Dedifferentiated amniotic fluid mesenchymal stem cell (primary cell): Measurements from ENCODE around the gene IL17REL.

ENCODE experiments used
- DNase-seq: peaks from one replicate; pipeline ENCODE4 v3.0.0-alpha.2; 2016; ENCODE audit errors: extremely low spot score

The IL17REL gene

DNA sequence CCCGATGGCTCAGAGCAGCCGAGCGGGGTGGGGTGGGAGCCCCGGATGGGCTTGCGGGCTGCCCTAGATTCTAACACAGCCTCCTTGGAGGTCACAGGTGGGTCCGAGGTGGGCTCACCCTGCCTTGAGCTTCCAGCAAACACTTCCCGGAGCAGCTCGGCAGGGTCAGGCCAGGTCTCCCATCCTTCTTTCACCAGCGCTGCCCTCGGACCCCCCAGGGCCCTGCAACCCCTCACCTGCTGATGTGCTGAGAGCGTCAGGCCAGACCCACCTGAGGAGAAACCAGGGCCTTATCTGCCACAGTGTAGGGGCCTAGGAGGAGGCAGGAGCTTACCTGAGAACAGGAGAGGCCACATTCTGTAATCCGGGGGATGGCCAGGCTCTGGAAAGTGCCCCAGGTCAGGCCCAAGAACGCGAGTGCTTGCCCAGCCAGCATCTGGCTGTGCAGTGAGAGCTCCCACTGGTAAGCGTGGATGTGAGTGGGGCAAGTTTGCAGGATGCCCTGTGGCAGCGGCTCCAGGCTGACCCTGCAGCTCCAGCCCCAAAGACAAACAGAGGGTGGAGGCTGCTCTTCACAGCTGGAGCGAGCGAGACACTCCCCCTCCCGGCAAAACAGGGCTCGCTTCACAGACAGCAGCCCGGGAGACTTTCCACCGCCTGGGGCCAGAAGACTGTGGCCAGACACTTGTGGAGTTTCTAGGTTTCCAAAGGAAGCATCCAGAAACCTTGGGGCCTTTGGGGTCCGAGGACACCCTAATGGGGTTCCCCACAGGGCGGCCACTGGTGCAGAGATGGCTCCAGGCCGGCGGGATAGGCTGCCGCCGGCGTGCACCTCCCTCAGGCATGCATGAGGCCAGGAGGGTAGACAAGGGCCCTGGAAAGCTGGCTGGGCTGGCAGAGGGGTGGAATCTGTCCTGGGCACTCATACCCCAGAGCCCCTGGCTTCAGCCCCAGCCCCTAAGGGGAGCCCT lies at the start of gene IL17REL:
Gene IL17REL (minus strand): TSS at position 555 of the 971 bp plus-strand sequence. CDS start 119 bp downstream, at position 436.
- DNase-seq: no peak

DNA sequence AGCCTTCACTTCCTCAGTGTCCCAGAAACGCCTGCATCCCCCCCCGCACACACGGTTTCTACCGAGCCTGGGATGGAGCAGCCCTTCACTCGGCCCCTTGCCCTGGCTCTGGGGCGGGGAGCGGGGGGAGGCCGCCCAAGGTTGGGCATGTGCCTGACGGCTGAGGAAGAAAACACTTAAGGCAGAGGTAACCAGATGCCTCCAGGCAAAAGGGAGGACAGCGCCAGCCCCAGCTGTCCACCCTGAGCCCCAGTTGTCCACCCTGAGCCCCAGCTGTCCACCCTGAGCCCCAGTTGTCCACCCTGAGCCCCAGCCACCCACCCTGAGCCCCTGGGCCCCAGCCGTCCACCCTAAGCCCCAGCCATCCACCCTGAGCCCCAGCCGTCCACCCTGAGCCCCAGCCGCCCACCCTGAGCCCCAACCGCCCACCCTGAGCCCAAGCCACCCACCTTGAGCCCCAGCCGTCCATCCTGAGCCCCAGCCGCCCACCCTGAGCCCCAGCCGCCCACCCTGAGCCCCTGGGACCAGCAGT lies 49.3 kb upstream of the IL17REL start:
- no peak for DNase-seq

DNA sequence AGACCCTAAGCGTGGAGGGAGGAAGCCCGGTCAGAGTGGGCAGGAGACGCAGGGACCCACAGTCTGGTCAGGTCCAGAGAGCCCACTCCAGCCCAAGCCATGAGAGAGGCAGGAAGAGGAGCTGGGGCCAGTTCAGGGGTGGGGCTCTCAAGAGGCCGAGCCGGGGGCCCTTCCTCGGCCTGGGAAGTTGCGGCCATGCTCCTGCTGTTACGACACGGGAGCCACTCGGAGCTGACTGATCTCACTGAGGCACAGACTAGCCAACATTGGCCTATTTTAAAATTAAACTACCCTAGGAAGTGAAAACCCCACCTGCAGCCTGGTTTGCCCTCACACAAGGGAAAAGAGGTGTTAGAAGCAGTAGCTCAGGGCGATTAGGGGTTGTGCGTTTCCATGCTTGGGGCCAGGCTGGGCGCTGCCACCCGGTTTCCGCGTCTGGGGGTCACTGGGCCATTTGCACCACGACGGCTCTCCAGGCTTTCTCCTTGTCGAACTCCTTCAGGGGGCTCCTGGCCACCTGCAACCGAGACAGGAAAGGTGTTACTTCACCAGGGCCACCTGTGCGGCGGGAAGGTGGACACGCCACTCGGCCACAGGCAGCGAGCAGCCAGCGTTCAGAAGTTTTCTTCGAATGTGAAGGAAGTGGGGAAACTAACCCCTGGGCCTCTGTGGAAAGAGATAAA lies 48.7 kb upstream of the IL17REL start:
- no peak for DNase-seq

DNA sequence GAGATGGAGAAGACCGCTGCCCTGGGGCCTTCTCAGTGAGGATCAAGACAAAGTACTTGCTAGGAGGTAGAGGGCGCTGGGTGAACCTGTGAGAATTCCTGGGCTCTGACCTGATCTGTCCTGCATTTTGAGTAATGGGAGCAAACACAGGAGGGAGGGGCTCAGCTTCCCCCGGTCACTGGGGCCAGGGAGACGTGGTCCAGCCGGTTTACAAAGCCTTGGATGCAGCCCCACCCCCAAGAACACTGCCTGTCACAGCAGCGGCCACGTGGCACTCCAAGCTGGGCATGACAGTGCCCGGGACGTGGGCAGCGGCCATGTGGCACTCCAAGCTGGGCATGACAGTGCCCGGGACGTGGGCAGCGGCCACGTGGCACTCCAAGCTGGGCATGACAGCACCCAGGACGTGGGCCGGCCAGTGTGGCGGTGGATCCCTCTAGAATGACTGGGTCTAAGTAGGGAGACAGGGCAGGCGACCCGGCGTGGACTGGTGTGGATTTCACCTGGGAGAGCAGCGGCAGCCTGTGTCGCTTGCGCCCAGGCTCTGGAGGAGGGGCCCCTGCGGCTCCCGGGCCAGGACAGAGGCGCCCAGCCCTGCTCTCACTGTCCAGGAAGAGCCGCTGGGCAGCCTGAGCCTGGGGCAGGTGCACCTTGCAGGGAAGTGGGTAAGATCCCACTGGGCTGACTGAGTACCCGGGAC lies 48.0 kb upstream of the IL17REL start:
- no peak for DNase-seq

DNA sequence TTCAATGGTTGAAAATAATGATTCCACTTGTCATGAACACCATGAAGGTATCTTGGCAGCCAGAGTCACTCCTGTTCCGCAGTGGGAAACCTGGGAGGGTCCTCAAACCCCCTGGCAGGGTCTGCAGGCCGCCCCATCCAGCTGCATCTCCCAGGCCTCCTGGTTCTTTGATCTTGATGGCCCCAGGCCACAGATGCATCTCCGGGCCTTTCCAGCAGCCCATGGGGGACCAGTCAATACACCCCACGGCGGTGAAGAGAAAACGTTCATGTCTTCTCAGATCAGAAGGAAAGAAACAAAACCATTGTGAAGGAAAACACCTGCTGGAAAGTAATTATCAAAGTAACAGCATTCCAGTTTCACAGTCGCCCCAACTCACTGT lies 47.3 kb upstream of the IL17REL start:
- DNase-seq: no peak

DNA sequence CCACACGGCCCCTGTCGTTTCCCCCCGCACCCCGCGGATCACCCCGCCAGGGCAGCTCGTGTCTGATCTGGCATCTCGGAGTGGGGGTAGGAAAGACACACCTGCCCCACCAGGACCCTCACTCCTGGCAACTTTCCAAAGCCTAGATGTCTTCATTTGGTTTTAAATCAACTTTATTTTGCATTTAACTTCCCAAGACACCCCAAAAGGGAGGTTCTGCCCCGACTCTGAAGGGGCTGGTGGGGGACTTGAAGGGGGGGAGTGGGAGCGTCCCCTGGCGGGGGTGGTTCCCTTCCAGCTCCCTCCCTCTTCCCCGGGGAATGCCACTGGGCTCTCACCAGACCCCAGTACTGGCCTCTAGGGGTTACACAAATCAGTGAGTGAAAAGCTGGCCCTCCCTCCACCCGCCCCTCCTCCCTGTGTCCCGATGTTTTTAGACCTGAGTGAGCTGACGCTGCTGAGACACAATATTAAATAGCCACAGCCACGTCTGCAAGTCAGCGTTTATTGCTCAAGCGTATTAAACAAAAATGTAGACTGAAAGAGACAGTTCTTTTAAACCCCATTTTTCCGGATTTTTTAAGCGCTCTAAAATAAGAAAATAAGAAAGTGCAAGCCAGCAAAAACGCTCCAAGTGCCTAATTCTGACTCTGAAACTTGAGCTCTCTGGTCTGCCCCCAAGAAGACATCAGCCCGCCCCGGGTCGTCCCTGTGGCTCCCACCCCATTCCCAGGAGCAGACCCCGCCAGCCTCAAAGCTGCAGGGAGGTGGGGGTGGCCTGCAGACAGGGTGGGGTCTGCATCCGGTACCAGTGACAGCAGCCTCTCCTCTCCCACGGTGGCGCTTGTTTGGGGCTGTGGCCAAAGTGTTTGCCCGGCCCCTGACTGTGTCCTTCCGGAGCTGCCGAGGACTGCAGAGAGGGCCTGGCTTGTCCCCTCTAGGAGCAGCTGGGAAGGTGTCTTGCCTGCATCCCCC lies 46.6 kb upstream of the IL17REL start:
- peak; percentile 17 for DNase-seq

DNA sequence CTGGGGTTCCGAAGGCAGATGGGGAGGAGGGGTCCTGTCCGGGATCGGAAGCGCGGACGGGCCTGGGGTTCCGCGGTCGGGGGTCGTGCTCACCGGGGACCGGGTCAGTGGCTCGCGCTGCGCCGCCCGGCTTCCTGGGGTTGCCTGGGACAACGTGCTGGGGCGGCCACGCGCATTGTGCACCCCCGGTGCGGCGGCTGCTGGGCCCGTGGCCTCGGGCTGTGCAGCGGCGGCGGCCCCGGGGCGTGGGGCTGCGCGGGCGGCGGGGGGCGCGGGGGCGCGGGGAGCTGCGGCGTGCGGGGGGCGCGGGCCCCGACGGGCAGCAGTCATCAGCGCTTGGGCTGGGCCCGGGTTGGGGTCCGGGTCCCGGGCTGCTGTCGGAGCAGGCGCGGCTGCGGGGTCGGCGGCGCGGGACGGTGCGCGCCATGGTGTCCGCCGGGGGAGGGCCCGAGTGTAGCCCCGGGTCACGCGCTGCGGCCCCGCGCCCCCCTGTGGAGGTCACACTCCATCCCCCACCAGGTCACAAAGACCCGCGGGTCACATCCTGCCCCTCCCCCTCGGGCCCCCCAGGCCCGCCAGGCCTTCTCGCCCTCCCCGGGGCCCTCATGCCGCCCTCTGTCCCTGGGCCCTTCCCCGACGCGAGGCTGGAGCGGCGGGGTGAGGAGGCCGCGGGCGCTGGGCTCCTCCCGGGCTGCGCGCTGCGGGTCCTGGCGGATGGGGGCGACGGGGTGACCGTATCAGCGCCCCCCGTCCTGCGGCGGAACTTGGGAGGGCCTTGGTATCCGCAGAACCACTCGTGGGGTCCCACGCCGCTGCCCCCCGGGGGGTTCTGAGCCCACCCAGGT lies 45.7 kb upstream of the IL17REL start, which contains the start of gene TTLL8:
Gene TTLL8 (minus strand): TSS at position 238 of the 845 bp plus-strand sequence.
- no peak for DNase-seq

DNA sequence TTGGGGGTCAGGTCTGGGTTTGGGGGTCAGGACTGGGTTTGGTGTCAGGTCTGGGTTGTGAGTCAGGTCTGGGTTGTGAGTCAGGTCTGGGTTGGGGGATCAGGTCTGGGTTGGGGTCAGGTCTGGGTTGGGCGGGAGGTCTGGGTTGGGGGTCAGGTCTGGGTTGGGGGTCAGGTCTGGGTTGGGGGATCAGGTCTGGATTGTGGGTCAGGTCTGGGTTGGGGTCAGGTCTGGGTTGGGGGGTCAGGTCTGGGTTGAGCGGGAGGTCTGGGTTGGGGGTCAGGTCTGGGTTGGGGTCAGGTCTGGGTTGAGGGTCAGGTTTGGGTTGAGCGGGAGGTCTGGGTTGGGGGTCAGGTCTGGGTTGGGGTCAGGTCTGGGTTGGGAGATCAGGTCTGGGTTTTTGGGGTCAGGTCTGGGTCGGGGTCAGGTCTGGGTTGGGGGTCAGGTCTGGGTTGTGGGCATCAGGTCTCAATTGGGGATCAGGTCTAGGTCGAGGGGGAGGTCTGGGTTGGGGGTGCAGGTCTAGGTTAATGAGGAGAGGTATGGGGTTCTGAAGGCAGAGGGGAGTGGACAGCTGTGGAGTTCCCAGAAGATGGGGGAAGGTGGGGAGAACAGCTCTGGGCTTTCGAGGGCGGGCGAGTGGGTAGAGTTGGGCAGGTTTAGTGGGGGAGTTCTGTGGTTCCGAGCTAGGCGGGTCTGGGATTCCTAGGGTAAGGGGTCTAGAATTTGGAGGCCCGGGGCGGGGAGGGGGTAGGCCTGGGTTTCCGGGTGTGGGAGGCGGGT lies 44.9 kb upstream of the IL17REL start:
- DNase-seq: no peak

DNA sequence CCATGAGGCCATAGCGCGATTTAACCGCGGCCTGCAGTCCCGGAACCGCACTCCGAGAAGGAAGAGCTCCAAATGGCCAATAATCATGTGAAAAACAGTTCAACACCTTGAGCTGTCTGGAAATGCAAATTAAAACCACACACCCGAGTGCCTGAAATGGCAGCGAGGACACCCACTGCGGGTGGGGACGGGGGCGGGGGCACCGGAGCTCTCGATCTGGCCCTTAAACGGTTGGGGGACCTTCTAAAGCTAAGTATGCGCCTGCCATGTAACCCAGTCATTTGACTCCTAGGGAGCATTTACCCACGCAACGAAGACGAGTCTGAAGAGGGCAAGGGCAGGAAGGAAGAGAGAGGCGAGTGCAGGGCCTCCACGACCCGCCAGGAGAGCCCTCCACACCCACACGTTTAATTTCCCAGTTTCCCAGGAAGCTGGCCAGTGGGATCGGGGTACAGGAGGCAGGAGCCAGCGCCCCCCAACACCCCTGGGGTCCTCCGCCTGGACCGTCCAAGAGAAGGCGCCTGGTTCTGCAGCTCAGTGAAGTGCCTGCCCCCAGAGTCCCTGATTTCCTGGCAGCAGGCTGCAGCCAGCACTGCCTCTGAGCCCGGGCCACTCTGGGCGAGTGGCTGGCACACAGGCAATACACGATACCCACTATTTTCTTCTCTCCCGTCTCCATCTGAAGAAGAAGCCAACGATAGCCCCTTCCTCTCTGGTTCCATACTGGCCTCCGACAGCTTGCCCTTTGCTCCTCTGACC lies 43.8 kb upstream of the IL17REL start:
- no peak for DNase-seq

DNA sequence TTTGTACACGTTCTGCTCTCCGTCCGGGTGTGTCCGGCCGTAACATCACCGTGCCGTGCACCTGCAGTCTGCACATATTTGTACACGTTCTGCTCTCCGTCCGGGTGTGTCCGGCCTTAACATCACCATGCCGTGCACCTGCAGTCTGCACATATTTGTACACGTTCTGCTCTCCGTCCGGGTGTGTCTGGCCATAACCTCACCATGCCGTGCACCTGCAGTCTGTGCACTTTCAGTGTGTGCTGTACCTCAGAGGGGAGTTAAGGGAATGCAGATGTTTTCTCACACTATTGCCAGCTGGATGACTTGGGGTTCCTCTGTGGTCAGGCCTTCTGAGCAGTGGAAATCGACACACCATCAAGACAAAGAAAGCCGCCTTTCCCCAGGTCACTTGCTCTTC lies 41.3 kb upstream of the IL17REL start:
- no peak for DNase-seq

DNA sequence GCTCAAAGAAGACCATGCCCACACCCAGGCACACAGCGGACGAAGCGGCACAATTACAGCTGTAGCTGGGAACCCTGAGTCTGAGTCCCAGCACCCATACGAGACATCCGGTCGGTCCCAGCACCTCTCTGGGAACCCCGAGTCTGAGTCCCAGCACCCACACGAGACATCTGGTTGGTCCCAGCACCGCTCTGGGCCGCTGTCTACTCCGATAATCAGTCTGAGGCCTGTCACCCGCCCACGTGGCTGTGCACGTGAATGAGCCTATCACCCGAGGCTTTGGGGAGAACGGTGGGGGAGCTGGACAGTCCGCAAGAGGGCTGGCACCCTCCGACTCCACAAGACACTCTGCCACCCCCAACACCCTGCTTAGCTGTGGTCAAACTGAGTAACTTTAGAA lies 39.4 kb upstream of the IL17REL start:
- no peak for DNase-seq

DNA sequence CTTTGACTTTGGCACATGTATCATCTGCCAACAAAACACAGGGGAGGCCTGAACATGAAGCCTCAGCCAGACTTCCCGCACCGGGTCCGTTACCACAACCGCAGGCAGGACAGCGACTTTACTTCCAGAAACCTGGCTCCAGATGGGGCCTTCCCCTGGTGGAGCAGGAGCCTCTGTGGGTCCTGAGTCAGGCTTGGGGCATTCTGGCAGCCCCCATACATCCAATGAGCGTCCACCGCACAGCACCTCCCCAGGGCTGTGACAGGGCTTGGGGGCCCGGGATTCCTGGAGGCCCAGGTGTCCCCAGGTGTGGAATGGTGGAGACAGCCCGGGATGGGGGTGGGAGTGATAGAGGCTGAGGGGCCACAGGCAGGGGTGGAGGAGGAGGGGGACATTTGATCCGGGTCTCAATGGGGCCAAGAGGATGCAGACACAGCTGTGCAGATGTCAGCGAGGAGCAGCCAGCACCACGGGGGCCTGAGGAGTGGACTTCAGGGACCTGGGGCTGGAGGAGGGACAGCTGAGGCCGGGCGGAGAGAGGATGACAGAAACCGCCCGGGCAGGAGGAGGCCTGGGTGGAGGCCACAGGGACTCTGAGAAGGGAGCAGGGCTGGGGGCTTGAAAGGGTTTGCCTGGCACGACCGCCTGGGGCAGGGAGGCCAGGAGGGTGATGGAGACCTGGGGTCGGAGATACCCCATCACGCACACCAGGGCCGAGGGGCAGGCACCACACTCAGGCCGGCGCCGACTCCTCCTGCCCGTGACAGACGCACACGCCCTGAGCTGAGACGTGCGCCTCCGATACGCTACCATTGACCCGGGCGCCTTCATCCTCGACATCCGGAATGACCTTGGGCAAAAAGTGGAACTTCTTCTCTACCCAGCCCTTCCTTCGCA lies 37.0 kb upstream of the IL17REL start:
- no peak for DNase-seq

DNA sequence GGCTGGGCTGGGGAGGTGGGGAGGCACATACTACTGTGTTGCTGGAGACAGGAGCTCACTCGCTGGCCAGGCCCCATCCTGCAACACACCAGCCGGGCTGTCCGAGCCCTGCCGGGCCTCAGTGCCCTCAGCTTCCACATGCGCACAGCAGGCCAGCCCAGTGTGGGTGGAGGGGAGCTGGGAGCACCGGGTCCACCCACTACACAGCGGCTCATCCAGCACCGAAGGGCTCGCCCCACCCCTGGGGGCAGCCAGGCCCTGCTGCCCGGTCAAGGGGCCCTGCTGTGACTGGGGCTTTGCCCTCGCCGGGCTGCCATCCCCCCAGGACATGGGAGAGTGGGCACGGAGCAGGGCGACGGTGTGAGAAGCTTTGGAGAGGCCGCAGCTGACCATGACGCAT lies 36.3 kb upstream of the IL17REL start:
- no peak for DNase-seq

DNA sequence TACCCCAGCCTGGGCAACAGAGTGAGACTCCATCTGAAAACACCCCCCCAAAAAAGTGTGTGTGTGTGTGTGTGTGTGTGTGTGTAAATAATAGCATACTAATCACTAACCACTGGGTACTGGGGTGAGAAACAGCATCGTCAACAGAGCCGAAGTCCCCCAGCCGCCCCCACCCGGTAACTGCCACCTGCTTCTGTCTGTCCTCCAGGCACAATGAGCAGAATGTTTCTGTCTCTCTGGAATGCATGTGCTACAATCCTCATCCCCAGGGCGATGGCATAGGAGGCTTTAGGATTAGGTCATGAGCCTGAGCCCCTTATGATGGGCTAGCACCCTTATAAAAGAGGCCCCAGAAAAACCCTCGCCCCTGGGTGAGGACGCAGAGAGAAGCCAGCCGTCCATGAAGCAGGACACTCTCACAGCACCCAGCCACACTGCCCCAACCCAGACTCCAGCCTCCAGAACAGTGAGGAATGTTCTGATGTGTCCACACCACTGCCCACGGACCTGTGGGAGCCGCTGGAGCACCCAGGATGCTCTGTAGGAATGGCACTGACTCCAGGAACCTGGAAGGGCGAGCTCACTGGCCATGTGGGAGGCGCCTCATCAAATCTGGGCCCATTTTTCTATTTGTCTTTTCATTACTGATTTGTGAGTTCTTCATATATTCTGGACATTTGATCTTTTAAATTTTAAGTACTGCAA lies 35.6 kb upstream of the IL17REL start:
- DNase-seq: no peak

DNA sequence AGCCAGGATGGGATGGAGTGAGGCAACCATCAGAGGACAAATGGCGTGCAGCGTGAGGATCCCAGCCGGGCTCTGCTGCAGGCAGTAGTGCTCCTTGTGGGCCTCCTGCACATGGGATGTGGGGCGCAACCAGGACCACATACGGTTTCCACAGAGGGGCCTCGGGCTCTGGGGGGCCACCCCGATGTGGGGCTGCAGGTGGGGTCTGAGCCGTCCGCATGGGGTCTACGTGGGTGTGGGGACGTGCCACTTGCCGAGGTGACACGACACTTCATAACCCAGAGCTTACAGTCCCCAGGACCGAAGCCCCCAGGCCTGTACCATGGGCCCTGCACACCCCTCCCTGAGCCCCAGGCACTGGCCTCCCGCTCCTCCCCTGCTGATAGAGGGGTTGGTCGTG lies 34.8 kb upstream of the IL17REL start:
- no peak for DNase-seq

DNA sequence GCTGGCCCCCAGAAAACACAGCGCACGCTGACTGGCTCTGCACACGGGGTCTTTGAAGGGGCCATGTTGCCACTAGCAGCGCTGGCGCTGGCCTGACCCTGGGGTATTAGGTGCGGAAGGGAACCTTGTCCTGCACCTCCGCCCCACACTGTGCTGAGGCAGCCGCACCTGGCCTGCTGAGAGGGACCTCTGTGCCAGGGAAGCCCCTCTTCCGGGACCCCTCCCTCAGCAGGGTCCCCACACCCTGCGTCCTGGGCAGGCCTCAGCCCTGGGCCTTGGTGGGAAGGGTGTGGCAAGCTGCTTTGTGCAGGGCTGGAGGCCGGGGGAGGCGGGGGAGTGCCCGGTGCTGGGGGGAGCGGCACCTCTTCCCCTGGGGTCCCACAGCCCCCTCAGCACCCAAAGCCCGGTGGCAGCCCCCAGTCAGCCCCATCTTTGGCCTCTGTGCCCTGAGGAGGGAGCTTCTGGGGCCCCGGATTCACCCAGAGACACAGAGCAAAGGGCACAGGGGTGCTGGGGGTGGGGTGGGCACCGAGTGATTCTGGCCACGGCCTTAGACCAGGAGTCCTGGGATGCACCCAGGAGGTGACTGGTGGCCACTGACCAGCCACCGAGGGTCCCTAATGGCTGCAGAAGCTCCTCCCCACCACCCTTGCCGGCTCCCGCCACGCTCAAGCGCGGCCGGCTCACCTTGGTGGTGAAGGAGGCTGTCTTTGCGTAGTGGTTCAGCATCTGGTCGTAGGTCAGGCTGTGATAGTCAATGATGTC lies 34.1 kb upstream of the IL17REL start:
- no peak for DNase-seq
